Endodermal cell (in vitro differentiated cells): Measurements from ENCODE around the gene OOSP4B. TPM values are rescaled to one million over a fixed set of nuclear protein-coding genes. Genes with fewer than 3 reads are reported as not detected.

Experiments used
- DNase-seq: peaks from one replicate; pipeline ENCODE4 v3.0.0-alpha.2; 2017
- H3K27ac ChIP-seq: 2 replicates; pipeline ENCODE4 v1.5.1; 2013; ENCODE audit warnings: mild to moderate bottlenecking, low read depth, low read length, moderate library complexity
- H3K27me3 ChIP-seq: 2 replicates; pipeline ENCODE4 v1.6.1; 2013; ENCODE audit warnings: mild to moderate bottlenecking, low read length, moderate library complexity; ENCODE audit not compliant: insufficient read depth, control insufficient read depth, poor library complexity, severe bottlenecking
- H3K36me3 ChIP-seq: 2 replicates; pipeline ENCODE4 v1.7.0; 2013; ENCODE audit warnings: mild to moderate bottlenecking, low read length, moderate library complexity; ENCODE audit not compliant: control insufficient read depth, insufficient read depth
- H3K4me1 ChIP-seq: one replicate; pipeline ENCODE4 v1.7.0; 2013; ENCODE audit warnings: low read length; ENCODE audit not compliant: control insufficient read depth, insufficient read depth
- H3K4me3 ChIP-seq: 2 replicates; pipeline ENCODE4 v1.5.1; 2013; ENCODE audit warnings: mild to moderate bottlenecking, low read length, moderate library complexity
- H3K9ac ChIP-seq: 2 replicates; pipeline ENCODE4 v1.6.1; 2013; ENCODE audit warnings: mild to moderate bottlenecking, low read length, moderate library complexity; ENCODE audit not compliant: poor library complexity, severe bottlenecking; ENCODE audit errors: extremely low read depth
- H3K9me3 ChIP-seq: 2 replicates; pipeline ENCODE4 v1.6.1; 2013; ENCODE audit warnings: mild to moderate bottlenecking, low read length, moderate library complexity; ENCODE audit not compliant: control insufficient read depth
- H3K27ac Mint-ChIP-seq: 2 replicates; pipeline ENCODE4 v1.8.0; 2020; ENCODE audit warnings: mixed read lengths
- H3K27me3 Mint-ChIP-seq: 2 replicates; pipeline ENCODE4 v1.8.0; 2021; ENCODE audit warnings: mild to moderate bottlenecking, mixed read lengths; ENCODE audit not compliant: insufficient read depth
- H3K36me3 Mint-ChIP-seq: 2 replicates; pipeline ENCODE4 v1.8.0; 2020; ENCODE audit warnings: low read depth, mixed read lengths
- H3K4me1 Mint-ChIP-seq: 2 replicates; pipeline ENCODE4 v1.8.0; 2020; ENCODE audit warnings: mixed read lengths
- H3K4me3 Mint-ChIP-seq: 2 replicates; pipeline ENCODE4 v1.8.0; 2020; ENCODE audit warnings: mild to moderate bottlenecking, moderate library complexity, mixed read lengths
- H3K9me3 Mint-ChIP-seq: 2 replicates; pipeline ENCODE4 v1.8.0; 2020; ENCODE audit warnings: mild to moderate bottlenecking, mixed read lengths
- WGBS, 2 experiments: methylation state at CpG; one replicate each; pipeline versions ENCODE4 v1.1.5 to v1.1.7; 2013; ENCODE audit warnings: missing lambda C conversion rate in 2 of 2, mixed read lengths in 1 of 2; ENCODE audit not compliant: insufficient coverage in 1 of 2, insufficient read length in 1 of 2; 5-methylcytosine and 5-hydroxymethylcytosine counted together
- long read RNA-seq, 4 experiments: library from polyadenylated mRNA in 2 of 4; library from RNA in 1 of 4; library from capped mRNA in 1 of 4; stranded (forward) in 3 of 4; unstranded in 1 of 4; transcript quantifications; one replicate each; pipeline ENCODE4 v2.0.0, GENCODE V29; 2020 to 2021; ENCODE audit warnings: inconsistent platforms in 1 of 4
- polyA plus RNA-seq, 2 experiments: library from polyadenylated mRNA; stranded (reverse); fragments of 50-300 nt; gene quantifications; one replicate each; pipeline ENCODE4 v1.2.3, GENCODE V29; 2013
- total RNA-seq, 2 donors: library from RNA; stranded (reverse); fragmentation: NEBNext Ultra II Directional in 1 of 2; extraction: Animal tissue kit (Norgen Biotek cat#: 25700) in 1 of 2; gene quantifications; 2 replicates in 1 of 2; 3 replicates in 1 of 2; pipeline ENCODE4 v1.2.1, GENCODE V29; 2021
- TF ChIP-seq, protein P1 (sequence below): fragments of 200-600 bp; sonication (generic); conservative IDR thresholded peaks from 2 replicates; pipeline ENCODE4 v1.5.0; 2021; ENCODE audit warnings: antibody characterized with exemption, mild to moderate bottlenecking

Gene OOSP4B
- total RNA-seq = not detected
- polyA plus RNA-seq (2013, experiment 1 of 2) = not detected
- polyA plus RNA-seq (2013, experiment 2 of 2) = not detected
- long read RNA-seq, experiment 1 = 0 reads
- long read RNA-seq, experiment 2 = 0 reads
- long read RNA-seq, experiment 3 = 0 reads
- long read RNA-seq, experiment 4 = 0 reads

DNA sequence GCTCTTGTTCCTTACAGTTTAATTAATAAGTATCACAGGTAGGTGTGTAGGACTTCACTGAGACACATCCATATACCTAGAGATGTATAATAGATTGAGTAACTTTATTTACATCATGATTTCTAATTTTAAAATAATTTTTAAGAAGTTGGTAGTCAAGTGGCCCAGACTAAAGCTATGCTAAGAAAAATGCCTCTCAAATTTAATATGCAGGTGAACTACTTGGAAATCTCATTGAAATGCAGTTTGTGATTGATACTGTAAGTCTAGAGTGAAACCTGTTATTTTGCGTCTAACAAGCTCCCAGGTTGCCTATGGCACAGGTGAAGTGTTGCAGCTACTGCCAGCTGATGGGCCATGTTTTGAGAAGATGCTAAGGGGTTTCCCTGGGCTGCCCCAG lies at the start of gene OOSP4B:
OOSP4B (plus strand) TSS at position 301 of the 400 bp plus-strand sequence.
- no peak within 1 kb of the TSS for H3K4me3 ChIP-seq
- TF ChIP-seq, protein P1, sequence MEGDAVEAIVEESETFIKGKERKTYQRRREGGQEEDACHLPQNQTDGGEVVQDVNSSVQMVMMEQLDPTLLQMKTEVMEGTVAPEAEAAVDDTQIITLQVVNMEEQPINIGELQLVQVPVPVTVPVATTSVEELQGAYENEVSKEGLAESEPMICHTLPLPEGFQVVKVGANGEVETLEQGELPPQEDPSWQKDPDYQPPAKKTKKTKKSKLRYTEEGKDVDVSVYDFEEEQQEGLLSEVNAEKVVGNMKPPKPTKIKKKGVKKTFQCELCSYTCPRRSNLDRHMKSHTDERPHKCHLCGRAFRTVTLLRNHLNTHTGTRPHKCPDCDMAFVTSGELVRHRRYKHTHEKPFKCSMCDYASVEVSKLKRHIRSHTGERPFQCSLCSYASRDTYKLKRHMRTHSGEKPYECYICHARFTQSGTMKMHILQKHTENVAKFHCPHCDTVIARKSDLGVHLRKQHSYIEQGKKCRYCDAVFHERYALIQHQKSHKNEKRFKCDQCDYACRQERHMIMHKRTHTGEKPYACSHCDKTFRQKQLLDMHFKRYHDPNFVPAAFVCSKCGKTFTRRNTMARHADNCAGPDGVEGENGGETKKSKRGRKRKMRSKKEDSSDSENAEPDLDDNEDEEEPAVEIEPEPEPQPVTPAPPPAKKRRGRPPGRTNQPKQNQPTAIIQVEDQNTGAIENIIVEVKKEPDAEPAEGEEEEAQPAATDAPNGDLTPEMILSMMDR = no peak
- H3K36me3 ChIP-seq = no peaks in the 10 kb centered on the region
- peaks cover 7% of the 10 kb centered on the region for H3K4me1 Mint-ChIP-seq
- H3K27me3 Mint-ChIP-seq = no peaks in the 10 kb centered on the region
- H3K36me3 Mint-ChIP-seq = no peaks in the 10 kb centered on the region
- WGBS, 2 experiments = 80 to 92% methylated on average over 1 of the region's 1 CpG
- no peaks in the 10 kb centered on the region for H3K4me1 ChIP-seq
- no peaks in the 10 kb centered on the region for H3K27me3 ChIP-seq
- H3K9ac ChIP-seq = no peak within 1 kb of the TSS
- H3K9me3 Mint-ChIP-seq = peaks cover 6% of the 10 kb centered on the region
- no peak within 1 kb of the TSS for H3K4me3 Mint-ChIP-seq
- no peak for DNase-seq
- H3K27ac ChIP-seq = no peak within 1 kb of the TSS
- no peaks in the 10 kb centered on the region for H3K9me3 ChIP-seq
- H3K27ac Mint-ChIP-seq = no peak within 1 kb of the TSS

DNA sequence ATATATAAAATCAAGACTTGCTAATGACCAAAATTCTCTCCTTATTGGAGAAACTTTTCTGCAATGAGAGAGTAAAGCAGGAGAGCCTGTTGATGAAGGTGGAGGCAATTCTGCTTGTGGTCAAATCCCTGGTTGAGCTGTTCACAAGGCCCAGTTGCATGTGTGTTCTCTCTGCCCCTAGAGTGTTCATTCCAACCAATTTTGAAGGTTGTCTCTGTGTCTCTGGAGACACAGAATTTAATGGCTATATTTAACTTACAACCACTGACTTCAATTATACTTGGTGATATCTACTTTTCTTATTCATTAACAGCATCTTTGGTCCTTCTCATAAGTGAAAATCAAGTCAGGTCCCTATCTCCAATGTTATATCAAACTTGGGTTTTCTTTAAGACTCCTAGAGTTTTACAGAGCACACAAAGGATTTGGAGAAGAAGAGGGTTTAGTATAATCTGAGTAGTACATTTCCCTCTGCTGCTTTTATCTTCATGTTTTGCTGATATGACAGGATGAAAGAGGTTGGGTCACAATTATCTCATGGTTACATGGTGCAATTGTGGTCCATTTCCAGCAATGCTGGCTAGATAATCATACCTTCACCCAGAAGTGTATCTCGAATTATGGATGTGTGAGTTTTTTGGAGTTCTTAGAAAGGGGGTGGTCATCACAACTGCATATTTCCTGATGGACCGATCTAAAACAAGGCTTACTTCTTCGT lies 49.1 kb upstream of the OOSP4B start:
- DNase-seq = no peak
- Mint-ChIP-seq H3K9me3 (no peaks in the 10 kb centered on the region), H3K36me3 (no peaks in the 10 kb centered on the region), H3K4me3 (no peak overlapping the region), H3K27ac (no peak overlapping the region), H3K4me1 (peaks cover 8% of the 10 kb centered on the region), H3K27me3 (no peaks in the 10 kb centered on the region)
- peaks cover 3% of the 10 kb centered on the region for H3K4me1 ChIP-seq
- no peaks in the 10 kb centered on the region for H3K36me3 ChIP-seq
- H3K9me3 ChIP-seq = no peaks in the 10 kb centered on the region
- H3K27me3 ChIP-seq = no peaks in the 10 kb centered on the region
- WGBS, 2 experiments = 92% methylated on average over 3 of the region's 3 CpGs; no CpG with 5 or more reads in 1 of the 2 experiments
- H3K4me3 ChIP-seq = no peak overlapping the region
- no peak overlapping the region for H3K9ac ChIP-seq
- no peak overlapping the region for H3K27ac ChIP-seq
- TF ChIP-seq, protein P1 = no peak

DNA sequence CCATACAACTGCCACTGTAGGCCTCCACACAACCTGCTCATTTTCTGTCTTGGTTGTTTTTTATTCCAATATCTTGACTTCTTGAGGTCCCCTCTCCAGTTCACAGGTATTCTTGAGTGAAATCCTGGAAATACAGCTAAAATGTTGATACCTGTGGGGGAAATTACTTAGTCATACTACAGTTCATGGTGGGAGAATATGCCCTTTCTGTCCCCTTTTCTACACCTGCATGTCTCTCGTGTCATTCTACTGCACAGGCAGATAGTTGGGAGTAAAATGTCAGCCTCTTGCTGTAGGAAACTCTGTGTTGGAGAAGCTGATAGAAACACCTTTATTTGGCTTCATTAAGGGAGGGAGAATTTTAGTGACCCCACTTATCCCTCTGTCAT lies 48.6 kb upstream of the OOSP4B start:
- WGBS, 2 experiments = 100% methylated on average over 1 of the region's 1 CpG; no CpG with 5 or more reads in 1 of the 2 experiments
- Histone ChIP-seq H3K27me3 (no peaks in the 10 kb centered on the region), H3K4me1 (peaks cover 3% of the 10 kb centered on the region), H3K27ac (no peak overlapping the region), H3K4me3 (no peak overlapping the region), H3K9ac (no peak overlapping the region), H3K36me3 (no peaks in the 10 kb centered on the region), H3K9me3 (no peaks in the 10 kb centered on the region)
- Mint-ChIP-seq H3K36me3 (no peaks in the 10 kb centered on the region), H3K4me3 (no peak overlapping the region), H3K9me3 (no peaks in the 10 kb centered on the region), H3K27ac (no peak overlapping the region), H3K4me1 (peaks cover 12% of the 10 kb centered on the region), H3K27me3 (no peaks in the 10 kb centered on the region)
- TF ChIP-seq, protein P1 = no peak
- DNase-seq = no peak
